Measurements from ENCODE around the gene LRP4.

GRCh38 chr11:46894506-46894905 lies 23.8 kb downstream of the LRP4 start:
- TF ChIP-seq, protein P1, sequence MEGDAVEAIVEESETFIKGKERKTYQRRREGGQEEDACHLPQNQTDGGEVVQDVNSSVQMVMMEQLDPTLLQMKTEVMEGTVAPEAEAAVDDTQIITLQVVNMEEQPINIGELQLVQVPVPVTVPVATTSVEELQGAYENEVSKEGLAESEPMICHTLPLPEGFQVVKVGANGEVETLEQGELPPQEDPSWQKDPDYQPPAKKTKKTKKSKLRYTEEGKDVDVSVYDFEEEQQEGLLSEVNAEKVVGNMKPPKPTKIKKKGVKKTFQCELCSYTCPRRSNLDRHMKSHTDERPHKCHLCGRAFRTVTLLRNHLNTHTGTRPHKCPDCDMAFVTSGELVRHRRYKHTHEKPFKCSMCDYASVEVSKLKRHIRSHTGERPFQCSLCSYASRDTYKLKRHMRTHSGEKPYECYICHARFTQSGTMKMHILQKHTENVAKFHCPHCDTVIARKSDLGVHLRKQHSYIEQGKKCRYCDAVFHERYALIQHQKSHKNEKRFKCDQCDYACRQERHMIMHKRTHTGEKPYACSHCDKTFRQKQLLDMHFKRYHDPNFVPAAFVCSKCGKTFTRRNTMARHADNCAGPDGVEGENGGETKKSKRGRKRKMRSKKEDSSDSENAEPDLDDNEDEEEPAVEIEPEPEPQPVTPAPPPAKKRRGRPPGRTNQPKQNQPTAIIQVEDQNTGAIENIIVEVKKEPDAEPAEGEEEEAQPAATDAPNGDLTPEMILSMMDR (IDR thresholded peaks at IDR 0.05; ENCODE audit: low read length), result no peak
- no peak for TF ChIP-seq EZH2 (optimal IDR thresholded peaks at IDR 0.05; ENCODE audit: low read depth, low read length)
- TF ChIP-seq EZH2phosphoT487 (IDR thresholded peaks at IDR 0.05; ENCODE audit: low read length), result no peak
